ENCODE measurements around the gene C2orf74.
A peak's percentile ranks its signal among the peaks of the same experiment; 100 is the strongest.

Gene C2orf74

GRCh38 chr2:61167579-61167978 is 5.6 kb downstream of the C2orf74 start:
- no peak overlapping the region for H3K4me3 ChIP-seq (ENCODE audit: low read depth, low read length)
- ChIA-PET CTCF (interaction anchor here (1.2 kb wide), 1 partner anchor 9 kb away, joined by 4 read pairs; no protein-coding TSS in a partner anchor), POLR2A (no interaction called here)
- no peak for TF ChIP-seq CTCF (IDR thresholded peaks at IDR 0.05; ENCODE audit: insufficient read depth, low read length, missing control alignments)
- DNase-seq (ENCODE audit: low read depth, low spot score), result no peak

GRCh38 chr2:61172671-61173070 is 10.7 kb downstream of the C2orf74 start:
- no peak for TF ChIP-seq CTCF (IDR thresholded peaks at IDR 0.05; ENCODE audit: insufficient read depth, low read length, missing control alignments)
- CTCF ChIA-PET, result no interaction called here
- no peak overlapping the region for H3K4me3 ChIP-seq (ENCODE audit: low read depth, low read length)
- POLR2A ChIA-PET, result no interaction called here
- DNase-seq (ENCODE audit: low read depth, low spot score), result no peak

DNA sequence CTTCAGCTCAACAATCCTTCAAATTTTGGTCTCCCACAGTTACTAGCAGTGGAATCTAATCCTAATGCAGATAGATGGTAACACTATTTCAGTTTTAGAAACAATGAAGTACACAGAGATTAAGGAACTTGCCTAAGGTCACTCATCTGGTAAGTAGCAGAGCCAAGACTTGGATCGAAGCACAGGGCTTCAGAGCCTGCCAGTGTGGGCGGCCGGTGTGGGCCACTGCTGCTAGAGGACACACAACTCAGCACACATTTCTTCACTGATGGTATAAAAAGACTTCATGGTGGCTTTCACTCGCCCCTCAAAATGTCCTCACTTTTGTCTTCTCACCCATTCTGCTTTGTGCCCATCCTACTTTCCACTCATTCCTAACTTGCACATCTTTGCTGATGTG is 11.1 kb downstream of the C2orf74 start:
- H3K4me3 ChIP-seq (ENCODE audit: low read depth, low read length), result no peak overlapping the region
- DNase-seq (ENCODE audit: low read depth, low spot score), result no peak
- no peak for TF ChIP-seq CTCF (IDR thresholded peaks at IDR 0.05; ENCODE audit: insufficient read depth, low read length, missing control alignments)
- POLR2A ChIA-PET, result no interaction called here
- CTCF ChIA-PET, result no interaction called here

GRCh38 chr2:61175036-61175435 is 13.0 kb downstream of the C2orf74 start:
- no peak overlapping the region for H3K4me3 ChIP-seq (ENCODE audit: low read depth, low read length)
- CTCF ChIA-PET, result no interaction called here
- TF ChIP-seq CTCF (IDR thresholded peaks at IDR 0.05; ENCODE audit: insufficient read depth, low read length, missing control alignments), result no peak
- POLR2A ChIA-PET, result no interaction called here
- DNase-seq (ENCODE audit: low read depth, low spot score), result no peak

DNA sequence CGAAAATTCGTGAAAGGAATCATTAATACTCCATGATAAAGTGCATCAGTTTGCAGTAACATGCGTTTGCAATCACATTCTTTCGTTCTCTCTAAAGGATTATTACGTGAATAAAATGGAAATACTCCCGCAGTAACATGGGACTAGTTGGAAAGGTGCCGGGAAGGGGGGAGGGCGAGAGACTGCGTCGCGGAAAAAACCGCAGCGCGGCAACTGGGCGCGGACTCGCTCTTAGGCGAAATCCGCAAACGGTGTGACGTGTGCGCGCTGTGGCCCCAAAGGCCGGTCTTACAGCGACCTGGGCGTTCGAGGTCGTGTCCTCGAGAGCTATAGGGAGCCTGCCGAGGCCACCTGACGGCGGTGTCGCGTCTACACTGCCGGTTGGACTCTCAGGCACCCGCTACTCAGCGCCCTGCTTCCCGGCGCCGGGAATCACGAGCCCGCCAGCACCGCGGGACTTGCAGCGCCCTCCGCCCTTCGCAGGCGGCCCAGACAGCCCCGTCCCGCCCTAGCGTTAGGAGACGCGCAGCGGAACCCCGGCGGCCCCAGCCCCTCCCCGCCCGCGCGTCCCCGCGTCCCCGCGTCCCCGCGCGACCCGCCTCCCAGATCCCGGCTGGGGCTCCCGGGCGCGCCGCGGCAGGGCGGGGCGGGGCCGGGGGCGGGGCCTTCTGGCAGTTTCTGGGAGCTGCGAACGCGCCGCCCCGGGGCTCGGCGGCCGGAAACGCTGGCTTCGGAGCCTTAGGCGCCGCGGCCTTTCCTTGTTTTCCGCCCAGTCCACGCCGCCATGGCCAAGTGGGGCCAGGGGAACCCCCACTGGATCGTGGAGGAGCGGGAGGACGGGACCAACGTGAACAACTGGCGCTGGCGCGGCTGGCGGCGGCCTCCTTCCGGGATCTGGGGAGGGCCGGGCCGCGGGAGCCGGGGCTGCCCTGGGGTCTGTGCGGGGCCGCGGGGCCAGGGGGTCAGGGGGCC is 15.1 kb downstream of the C2orf74 start:
- POLR2A ChIA-PET, result interaction anchor here (0.8 to 1.0 kb wide), 2 partner anchors 40 to 153 kb away, joined by 3 to 4 read pairs; no protein-coding TSS in a partner anchor
- CTCF ChIA-PET, result interaction anchor here (0.6 to 1.1 kb wide), 3 partner anchors 10 to 487 kb away, joined by 3 to 4 read pairs (median 3); partner anchors contain the start of gene C2orf74
- TF ChIP-seq CTCF (IDR thresholded peaks at IDR 0.05; ENCODE audit: insufficient read depth, low read length, missing control alignments), result peak; percentile 19

More for the DNA sequence above, 15.1 kb downstream of the C2orf74 start:
- H3K4me3 ChIP-seq (ENCODE audit: low read depth, low read length), result peak overlapping the region; percentile 86
- DNase-seq (ENCODE audit: low read depth, low spot score), result no peak

Data from AG04449 (cell line).